Measurements from ENCODE around the gene RTRAF.

DNA sequence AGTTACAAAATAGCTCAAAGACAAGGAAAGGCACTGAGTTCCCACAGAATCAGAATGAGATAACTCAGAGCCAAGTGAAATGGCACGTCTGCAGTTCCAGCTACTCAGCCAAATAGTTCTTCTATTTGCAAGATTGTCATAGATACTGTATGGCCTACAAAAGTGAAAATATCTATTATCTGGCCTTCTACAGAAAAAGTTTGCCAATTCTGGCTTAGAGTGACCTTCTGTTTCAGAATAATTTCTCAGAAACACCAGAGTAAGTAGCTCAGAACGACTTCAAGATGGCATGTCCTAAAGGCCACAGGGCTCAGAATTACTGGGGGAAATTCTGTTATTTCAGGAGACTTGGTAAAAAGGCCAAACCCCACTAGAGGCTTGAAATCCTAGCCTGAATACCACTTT is 10.7 kb upstream of the RTRAF start:
- TF ChIP-seq, protein P1, sequence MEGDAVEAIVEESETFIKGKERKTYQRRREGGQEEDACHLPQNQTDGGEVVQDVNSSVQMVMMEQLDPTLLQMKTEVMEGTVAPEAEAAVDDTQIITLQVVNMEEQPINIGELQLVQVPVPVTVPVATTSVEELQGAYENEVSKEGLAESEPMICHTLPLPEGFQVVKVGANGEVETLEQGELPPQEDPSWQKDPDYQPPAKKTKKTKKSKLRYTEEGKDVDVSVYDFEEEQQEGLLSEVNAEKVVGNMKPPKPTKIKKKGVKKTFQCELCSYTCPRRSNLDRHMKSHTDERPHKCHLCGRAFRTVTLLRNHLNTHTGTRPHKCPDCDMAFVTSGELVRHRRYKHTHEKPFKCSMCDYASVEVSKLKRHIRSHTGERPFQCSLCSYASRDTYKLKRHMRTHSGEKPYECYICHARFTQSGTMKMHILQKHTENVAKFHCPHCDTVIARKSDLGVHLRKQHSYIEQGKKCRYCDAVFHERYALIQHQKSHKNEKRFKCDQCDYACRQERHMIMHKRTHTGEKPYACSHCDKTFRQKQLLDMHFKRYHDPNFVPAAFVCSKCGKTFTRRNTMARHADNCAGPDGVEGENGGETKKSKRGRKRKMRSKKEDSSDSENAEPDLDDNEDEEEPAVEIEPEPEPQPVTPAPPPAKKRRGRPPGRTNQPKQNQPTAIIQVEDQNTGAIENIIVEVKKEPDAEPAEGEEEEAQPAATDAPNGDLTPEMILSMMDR (IDR thresholded peaks at IDR 0.05), result no peak
- TF ChIP-seq POLR2AphosphoS5 (IDR thresholded peaks at IDR 0.05; ENCODE audit: low read depth, low read length) (no peak), TCF7L2 (IDR thresholded peaks at IDR 0.05; ENCODE audit: low read depth, low read length) (no peak)
- TF ChIP-seq, protein P2, sequence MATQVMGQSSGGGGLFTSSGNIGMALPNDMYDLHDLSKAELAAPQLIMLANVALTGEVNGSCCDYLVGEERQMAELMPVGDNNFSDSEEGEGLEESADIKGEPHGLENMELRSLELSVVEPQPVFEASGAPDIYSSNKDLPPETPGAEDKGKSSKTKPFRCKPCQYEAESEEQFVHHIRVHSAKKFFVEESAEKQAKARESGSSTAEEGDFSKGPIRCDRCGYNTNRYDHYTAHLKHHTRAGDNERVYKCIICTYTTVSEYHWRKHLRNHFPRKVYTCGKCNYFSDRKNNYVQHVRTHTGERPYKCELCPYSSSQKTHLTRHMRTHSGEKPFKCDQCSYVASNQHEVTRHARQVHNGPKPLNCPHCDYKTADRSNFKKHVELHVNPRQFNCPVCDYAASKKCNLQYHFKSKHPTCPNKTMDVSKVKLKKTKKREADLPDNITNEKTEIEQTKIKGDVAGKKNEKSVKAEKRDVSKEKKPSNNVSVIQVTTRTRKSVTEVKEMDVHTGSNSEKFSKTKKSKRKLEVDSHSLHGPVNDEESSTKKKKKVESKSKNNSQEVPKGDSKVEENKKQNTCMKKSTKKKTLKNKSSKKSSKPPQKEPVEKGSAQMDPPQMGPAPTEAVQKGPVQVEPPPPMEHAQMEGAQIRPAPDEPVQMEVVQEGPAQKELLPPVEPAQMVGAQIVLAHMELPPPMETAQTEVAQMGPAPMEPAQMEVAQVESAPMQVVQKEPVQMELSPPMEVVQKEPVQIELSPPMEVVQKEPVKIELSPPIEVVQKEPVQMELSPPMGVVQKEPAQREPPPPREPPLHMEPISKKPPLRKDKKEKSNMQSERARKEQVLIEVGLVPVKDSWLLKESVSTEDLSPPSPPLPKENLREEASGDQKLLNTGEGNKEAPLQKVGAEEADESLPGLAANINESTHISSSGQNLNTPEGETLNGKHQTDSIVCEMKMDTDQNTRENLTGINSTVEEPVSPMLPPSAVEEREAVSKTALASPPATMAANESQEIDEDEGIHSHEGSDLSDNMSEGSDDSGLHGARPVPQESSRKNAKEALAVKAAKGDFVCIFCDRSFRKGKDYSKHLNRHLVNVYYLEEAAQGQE (IDR thresholded peaks at IDR 0.05; ENCODE audit: insufficient read depth in 1 of 2, low read depth in 2 of 2, low read length in 1 of 2), result no peak
